Measurements from ENCODE around the gene RMI1. TPM values are rescaled to one million over a fixed set of nuclear protein-coding genes. Genes with fewer than 3 reads are reported as not detected.

Gene RMI1
- total RNA-seq, 1 donor from 2014 or later, result 8.2 TPM

- DNase-seq (ENCODE audit: extremely low spot score, unreplicated experiment), result no peak
- H3K27me3 Mint-ChIP-seq (ENCODE audit: unreplicated experiment), result no peaks in the 10 kb centered on the region
- H3K36me3 Mint-ChIP-seq (ENCODE audit: unreplicated experiment), result no peaks in the 10 kb centered on the region
- peaks cover 17% of the 10 kb centered on the region for H3K4me1 Mint-ChIP-seq (ENCODE audit: unreplicated experiment)
- H3K4me3 Mint-ChIP-seq (ENCODE audit: unreplicated experiment), result no peak overlapping the region
- H3K9me3 Mint-ChIP-seq (ENCODE audit: unreplicated experiment), result no peaks in the 10 kb centered on the region
- TF ChIP-seq, protein P1, sequence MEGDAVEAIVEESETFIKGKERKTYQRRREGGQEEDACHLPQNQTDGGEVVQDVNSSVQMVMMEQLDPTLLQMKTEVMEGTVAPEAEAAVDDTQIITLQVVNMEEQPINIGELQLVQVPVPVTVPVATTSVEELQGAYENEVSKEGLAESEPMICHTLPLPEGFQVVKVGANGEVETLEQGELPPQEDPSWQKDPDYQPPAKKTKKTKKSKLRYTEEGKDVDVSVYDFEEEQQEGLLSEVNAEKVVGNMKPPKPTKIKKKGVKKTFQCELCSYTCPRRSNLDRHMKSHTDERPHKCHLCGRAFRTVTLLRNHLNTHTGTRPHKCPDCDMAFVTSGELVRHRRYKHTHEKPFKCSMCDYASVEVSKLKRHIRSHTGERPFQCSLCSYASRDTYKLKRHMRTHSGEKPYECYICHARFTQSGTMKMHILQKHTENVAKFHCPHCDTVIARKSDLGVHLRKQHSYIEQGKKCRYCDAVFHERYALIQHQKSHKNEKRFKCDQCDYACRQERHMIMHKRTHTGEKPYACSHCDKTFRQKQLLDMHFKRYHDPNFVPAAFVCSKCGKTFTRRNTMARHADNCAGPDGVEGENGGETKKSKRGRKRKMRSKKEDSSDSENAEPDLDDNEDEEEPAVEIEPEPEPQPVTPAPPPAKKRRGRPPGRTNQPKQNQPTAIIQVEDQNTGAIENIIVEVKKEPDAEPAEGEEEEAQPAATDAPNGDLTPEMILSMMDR (IDR thresholded peaks at IDR 0.05), result no peak
- no peak overlapping the region for H3K27ac Mint-ChIP-seq (ENCODE audit: unreplicated experiment)
These were observed 45.9 kb upstream of the RMI1 start for GRCh38 chr9:83934569-83935275.

DNA sequence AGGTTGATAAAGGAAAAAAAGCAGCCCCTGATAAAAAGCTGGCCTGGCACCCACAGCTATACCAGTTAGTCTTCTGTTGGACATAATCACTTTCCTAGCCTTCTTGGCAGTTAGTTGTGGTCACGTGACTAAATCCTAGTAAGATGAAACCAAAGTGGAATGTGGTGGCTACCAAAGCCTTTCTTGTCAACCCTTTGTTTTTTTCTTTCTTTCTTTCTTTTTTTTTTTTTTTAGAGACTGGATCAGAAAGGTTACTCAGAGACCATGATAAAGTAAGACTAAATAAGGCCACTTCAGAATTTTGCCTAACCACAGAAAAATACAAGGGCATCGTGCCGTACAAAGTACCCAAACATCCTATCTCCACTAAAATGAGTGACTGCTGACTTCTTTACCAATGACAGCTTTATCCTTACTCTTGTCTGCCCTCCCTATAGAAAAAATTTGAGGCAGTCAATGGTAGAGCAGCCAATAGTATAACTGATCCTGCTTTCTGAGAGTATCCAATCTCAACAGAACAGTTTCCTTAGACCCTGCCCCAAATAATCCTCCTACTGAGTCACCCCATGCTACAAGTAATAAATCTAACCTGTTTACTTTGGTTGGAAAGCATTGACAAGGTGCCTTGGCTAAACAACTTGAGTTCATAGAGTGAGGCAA lies 45.2 kb upstream of the RMI1 start:
- Mint-ChIP-seq H3K4me1 (ENCODE audit: unreplicated experiment) (peaks cover 17% of the 10 kb centered on the region), H3K4me3 (ENCODE audit: unreplicated experiment) (no peak overlapping the region), H3K9me3 (ENCODE audit: unreplicated experiment) (no peaks in the 10 kb centered on the region), H3K27me3 (ENCODE audit: unreplicated experiment) (no peaks in the 10 kb centered on the region), H3K36me3 (ENCODE audit: unreplicated experiment) (no peaks in the 10 kb centered on the region), H3K27ac (ENCODE audit: unreplicated experiment) (no peak overlapping the region)
- DNase-seq (ENCODE audit: extremely low spot score, unreplicated experiment), result no peak
- TF ChIP-seq, protein P1 (IDR thresholded peaks at IDR 0.05), result no peak

GRCh38 chr9:83936523-83936922 lies 44.1 kb upstream of the RMI1 start:
- DNase-seq (ENCODE audit: extremely low spot score, unreplicated experiment), result no peak
- Mint-ChIP-seq H3K4me1 (ENCODE audit: unreplicated experiment) (peaks cover 17% of the 10 kb centered on the region), H3K4me3 (ENCODE audit: unreplicated experiment) (no peak overlapping the region), H3K27me3 (ENCODE audit: unreplicated experiment) (no peaks in the 10 kb centered on the region), H3K36me3 (ENCODE audit: unreplicated experiment) (no peaks in the 10 kb centered on the region), H3K9me3 (ENCODE audit: unreplicated experiment) (no peaks in the 10 kb centered on the region), H3K27ac (ENCODE audit: unreplicated experiment) (no peak overlapping the region)
- TF ChIP-seq, protein P1 (IDR thresholded peaks at IDR 0.05), result no peak

GRCh38 chr9:83937861-83938455 lies 42.6 kb upstream of the RMI1 start:
- no peaks in the 10 kb centered on the region for H3K9me3 Mint-ChIP-seq (ENCODE audit: unreplicated experiment)
- H3K36me3 Mint-ChIP-seq (ENCODE audit: unreplicated experiment), result no peaks in the 10 kb centered on the region
- DNase-seq (ENCODE audit: extremely low spot score, unreplicated experiment), result peak; percentile 49
- no peak overlapping the region for H3K27ac Mint-ChIP-seq (ENCODE audit: unreplicated experiment)
- no peaks in the 10 kb centered on the region for H3K27me3 Mint-ChIP-seq (ENCODE audit: unreplicated experiment)
- TF ChIP-seq, protein P1 (IDR thresholded peaks at IDR 0.05), result peak; percentile 79
- H3K4me1 Mint-ChIP-seq (ENCODE audit: unreplicated experiment), result peaks cover 17% of the 10 kb centered on the region
- H3K4me3 Mint-ChIP-seq (ENCODE audit: unreplicated experiment), result no peak overlapping the region

Data from osteocyte (in vitro differentiated cells).